ENCODE data around the gene SLC6A9.

SLC6A9 gene

DNA sequence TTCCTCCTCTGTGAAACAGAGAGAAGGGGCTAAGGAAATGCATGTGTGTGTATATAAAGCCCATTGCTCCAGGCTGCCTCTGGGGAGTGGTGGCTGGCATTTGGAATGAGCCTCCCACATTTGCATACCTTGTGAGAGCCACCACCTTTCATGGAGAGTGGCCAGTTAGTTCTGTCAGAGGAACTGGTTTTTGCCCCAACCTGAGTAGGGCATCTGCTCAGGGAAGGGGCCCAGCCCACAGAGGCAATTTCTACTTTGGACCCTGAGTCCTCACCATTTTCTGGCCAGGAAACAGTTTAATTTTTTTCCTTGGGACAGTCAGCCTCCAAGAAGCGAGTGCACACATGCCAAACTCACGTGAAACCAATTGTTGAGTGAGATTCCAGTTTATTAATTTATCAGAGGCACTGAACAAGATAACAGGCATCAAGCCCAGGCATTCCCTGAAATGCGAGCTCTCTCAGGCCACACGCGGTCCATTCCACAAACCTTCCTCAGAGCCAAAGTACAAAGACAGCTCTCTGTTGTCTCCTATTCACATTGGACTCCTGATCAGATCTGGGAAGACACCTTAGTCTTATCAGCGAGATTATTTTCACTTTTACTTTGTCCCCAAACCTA is 1.0 kb upstream of the SLC6A9 start:
- TF ChIP-seq, protein P1, sequence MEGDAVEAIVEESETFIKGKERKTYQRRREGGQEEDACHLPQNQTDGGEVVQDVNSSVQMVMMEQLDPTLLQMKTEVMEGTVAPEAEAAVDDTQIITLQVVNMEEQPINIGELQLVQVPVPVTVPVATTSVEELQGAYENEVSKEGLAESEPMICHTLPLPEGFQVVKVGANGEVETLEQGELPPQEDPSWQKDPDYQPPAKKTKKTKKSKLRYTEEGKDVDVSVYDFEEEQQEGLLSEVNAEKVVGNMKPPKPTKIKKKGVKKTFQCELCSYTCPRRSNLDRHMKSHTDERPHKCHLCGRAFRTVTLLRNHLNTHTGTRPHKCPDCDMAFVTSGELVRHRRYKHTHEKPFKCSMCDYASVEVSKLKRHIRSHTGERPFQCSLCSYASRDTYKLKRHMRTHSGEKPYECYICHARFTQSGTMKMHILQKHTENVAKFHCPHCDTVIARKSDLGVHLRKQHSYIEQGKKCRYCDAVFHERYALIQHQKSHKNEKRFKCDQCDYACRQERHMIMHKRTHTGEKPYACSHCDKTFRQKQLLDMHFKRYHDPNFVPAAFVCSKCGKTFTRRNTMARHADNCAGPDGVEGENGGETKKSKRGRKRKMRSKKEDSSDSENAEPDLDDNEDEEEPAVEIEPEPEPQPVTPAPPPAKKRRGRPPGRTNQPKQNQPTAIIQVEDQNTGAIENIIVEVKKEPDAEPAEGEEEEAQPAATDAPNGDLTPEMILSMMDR (IDR thresholded peaks at IDR 0.05; ENCODE audit: low read depth, low read length): no peak
- TF ChIP-seq POLR2A (IDR thresholded peaks at IDR 0.05; ENCODE audit: extremely low read depth, insufficient read length) (no peak), MYC (IDR thresholded peaks at IDR 0.05; ENCODE audit: low read depth, low read length) (no peak)
- TF ChIP-seq, protein P2, sequence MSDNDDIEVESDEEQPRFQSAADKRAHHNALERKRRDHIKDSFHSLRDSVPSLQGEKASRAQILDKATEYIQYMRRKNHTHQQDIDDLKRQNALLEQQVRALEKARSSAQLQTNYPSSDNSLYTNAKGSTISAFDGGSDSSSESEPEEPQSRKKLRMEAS (IDR thresholded peaks at IDR 0.05; ENCODE audit: low read depth, low read length): no peak
- no peak for DNase-seq (ENCODE audit: low read depth)
- no peak overlapping the region for H3K4me3 ChIP-seq (ENCODE audit: low read depth, low read length)

DNA sequence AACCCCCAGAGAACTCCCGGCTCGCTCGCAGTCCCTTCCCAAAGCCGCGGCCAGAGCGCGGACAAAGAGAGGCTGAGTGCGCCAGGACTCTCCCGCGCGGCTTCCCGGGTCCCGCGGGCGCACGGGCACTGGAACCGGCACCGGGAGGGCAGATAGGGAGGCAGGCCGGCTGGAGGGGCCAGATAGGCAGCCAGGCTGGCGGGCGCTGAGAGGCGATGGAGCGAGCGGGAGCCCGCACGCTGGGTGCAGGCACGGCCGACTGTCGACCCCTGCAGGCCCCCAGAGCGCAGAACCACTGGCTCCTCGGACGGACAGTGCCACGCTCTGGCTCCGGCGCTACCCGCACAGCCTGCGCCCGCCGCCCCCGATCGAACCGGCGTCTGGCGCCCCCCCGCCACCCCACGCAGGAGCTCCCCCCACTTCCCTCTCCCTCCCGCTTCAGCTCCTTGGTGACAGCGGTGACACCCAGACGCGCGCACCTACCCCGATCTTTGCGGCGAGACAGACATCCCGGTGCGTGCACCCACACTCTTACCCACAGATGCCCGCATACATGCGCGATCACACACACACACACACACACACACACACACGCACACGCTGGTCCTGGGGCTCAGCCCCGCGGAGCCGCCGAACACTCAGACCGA is 534 bp downstream of the SLC6A9 start:
- peak overlapping the region; percentile 48 for H3K4me3 ChIP-seq (ENCODE audit: low read depth, low read length)
- peak; percentile 68 for DNase-seq (ENCODE audit: low read depth)
- no peak for TF ChIP-seq POLR2A (IDR thresholded peaks at IDR 0.05; ENCODE audit: extremely low read depth, insufficient read length)
- no peak for TF ChIP-seq MYC (IDR thresholded peaks at IDR 0.05; ENCODE audit: low read depth, low read length)
- TF ChIP-seq, protein P1 (IDR thresholded peaks at IDR 0.05; ENCODE audit: low read depth, low read length): no peak
- TF ChIP-seq, protein P2 (IDR thresholded peaks at IDR 0.05; ENCODE audit: low read depth, low read length): no peak

DNA sequence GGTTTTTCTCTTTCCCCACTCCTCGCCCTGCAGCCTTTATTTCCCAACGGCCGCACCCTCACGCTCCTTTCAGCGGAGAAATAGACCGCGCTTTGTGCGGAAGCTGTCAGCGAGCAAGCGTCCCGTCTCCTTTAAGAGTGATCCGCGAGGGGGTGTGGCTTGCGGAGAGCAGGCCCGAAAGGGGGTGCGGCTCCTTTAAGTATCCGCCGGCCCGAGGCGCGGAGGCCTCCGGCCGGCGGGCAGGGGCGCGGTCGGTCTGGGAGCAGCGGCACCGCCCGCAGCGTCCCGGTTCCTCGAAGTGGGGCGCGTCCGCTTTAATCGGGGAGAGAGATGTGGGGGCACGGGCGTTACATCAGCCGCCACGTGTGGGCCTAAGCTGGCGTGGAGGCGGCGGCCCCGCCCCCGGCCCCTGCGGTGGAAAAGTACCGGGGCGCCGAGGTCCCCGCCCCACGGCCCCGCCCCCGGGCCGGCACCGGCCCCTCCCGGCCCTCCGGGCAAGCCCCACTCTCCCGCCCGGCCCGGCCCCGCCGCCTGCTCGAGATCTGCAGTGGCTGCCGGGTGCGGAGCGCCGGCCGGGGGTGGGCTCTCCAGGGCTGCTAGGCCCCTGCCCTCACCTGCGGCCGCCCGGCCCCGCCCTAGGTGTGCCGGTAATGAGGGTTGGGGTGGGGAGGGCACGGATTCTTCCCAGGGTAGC is 1.2 kb downstream of the SLC6A9 start:
- peak; percentile 23 for TF ChIP-seq POLR2A (IDR thresholded peaks at IDR 0.05; ENCODE audit: extremely low read depth, insufficient read length)
- peak; percentile 65; the same call in 1 of the 2 replicates for TF ChIP-seq MYC (IDR thresholded peaks at IDR 0.05; ENCODE audit: low read depth, low read length)
- TF ChIP-seq, protein P2 (IDR thresholded peaks at IDR 0.05; ENCODE audit: low read depth, low read length): peak; percentile 43; the same call in 1 of the 2 replicates
- TF ChIP-seq, protein P1 (IDR thresholded peaks at IDR 0.05; ENCODE audit: low read depth, low read length): no peak
- DNase-seq (ENCODE audit: low read depth): peak; percentile 90
- peak overlapping the region; percentile 71 for H3K4me3 ChIP-seq (ENCODE audit: low read depth, low read length)

DNA sequence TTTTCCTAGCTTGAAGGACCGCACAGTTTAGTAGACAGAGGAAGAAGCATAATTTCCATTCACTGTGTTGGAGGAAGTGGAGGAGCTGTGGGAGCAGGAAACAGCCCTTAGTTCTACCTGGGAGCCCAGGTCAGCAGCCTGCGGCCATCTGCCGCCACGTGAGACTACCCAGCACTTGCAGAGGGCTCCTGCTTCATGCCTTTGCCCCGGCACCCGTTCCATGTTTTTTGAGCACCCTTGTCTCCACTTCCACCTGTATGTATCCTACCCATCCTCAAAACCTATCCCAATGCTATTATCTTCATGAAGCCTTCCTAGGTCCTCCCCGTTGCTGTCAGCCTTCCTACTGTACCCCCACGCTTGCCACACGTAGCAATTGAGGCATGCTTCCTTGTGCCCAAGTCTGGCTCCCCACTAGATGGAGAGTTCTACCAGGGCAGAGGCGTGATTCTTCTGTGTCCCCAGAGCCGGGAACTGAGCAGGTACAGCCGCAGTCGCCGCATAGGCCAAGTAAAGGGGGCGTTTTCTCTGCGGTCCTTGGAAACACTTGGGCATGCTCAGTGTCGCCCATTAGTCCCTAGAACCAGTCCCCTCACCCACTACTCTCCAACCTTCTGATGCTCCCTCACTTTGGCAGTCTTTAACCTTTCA is 1.9 kb downstream of the SLC6A9 start:
- TF ChIP-seq, protein P1 (IDR thresholded peaks at IDR 0.05; ENCODE audit: low read depth, low read length): no peak
- no peak for TF ChIP-seq MYC (IDR thresholded peaks at IDR 0.05; ENCODE audit: low read depth, low read length)
- TF ChIP-seq, protein P2 (IDR thresholded peaks at IDR 0.05; ENCODE audit: low read depth, low read length): no peak
- no peak for TF ChIP-seq POLR2A (IDR thresholded peaks at IDR 0.05; ENCODE audit: extremely low read depth, insufficient read length)
- H3K4me3 ChIP-seq (ENCODE audit: low read depth, low read length): peak overlapping the region; percentile 71
- DNase-seq (ENCODE audit: low read depth): no peak

DNA sequence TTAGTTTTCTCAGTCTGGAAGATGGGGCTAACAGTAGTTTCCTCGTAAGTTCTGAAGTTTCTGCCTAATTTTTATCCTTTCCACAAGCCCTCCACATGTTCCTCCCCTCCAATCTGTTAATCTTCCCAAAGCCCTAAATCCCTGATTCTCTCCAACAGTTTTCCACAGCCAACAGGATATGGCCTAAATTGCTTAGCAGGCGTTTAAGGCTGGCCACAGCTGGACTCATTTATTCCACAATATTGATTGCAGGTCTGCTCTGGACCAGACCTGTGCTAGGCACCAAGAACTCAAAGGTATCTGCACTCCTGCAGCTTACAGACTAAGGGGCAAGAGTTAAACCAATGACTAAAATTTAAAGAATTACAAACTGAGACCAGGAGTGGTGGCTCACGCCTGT is 3.9 kb downstream of the SLC6A9 start:
- no peak overlapping the region for H3K4me3 ChIP-seq (ENCODE audit: low read depth, low read length)
- TF ChIP-seq, protein P1 (IDR thresholded peaks at IDR 0.05; ENCODE audit: low read depth, low read length): no peak
- no peak for TF ChIP-seq POLR2A (IDR thresholded peaks at IDR 0.05; ENCODE audit: extremely low read depth, insufficient read length)
- TF ChIP-seq, protein P2 (IDR thresholded peaks at IDR 0.05; ENCODE audit: low read depth, low read length): no peak
- no peak for TF ChIP-seq MYC (IDR thresholded peaks at IDR 0.05; ENCODE audit: low read depth, low read length)
- no peak for DNase-seq (ENCODE audit: low read depth)

Data from NB4 (cell line).